Endothelial cell of umbilical vein (primary cell): Measurements from ENCODE around the gene TAF11L10.
"Not testable (repeated sequence)": the region's sequence is repeated elsewhere in the genome, so short reads cannot be mapped to it uniquely, and the experiment has no call there.

Experiments
- CTCF ChIP-seq, 2 donors: IDR thresholded peaks; 1 replicate in 1 of 2; 2 replicates in 1 of 2; pipeline ENCODE4 v1.5.1; 2011; ENCODE audit warnings: low read length in 2 of 2, mild to moderate bottlenecking in 2 of 2, moderate library complexity in 2 of 2, control low read depth in 1 of 2, inconsistent platforms in 1 of 2, low read depth in 1 of 2; ENCODE audit not compliant: insufficient read depth in 1 of 2; ENCODE audit errors: extremely low read depth in 1 of 2
- POLR2A ChIP-seq: IDR thresholded peaks from 2 replicates; pipeline ENCODE4 v1.6.1; 2012; ENCODE audit warnings: low read depth, mild to moderate bottlenecking, control low read depth, low read length

- not testable (repeated sequence) for TF ChIP-seq POLR2A; CTCF (IDR thresholded peaks at IDR 0.05; ENCODE audit: extremely low read depth in 1 of 2, insufficient read depth in 1 of 2, low read depth in 1 of 2, low read length in 2 of 2)
Measured at GRCh38 chr5:17590860-17591259, 6.8 kb downstream of the TAF11L10 start, which contains the start of gene TAF11L8.
